Activated T-helper 1 cell treated with anti-CD3 and anti-CD28 coated beads, Interleukin-12 subunit alpha, Interleukin-12 subunit beta, Interleukin-2, Interleukin-4 antibody, amounts not matched to agents 30 ng/mL and 10 ng/mL and 1 ng/mL, durations not matched to agents 14 hours and 24 hours and 36 hours (primary cell): ENCODE data around the gene MAP3K12. TPM values are rescaled to one million over a fixed set of nuclear protein-coding genes. Genes with fewer than 3 reads are reported as not detected.
"Not testable (repeated sequence)": the region's sequence is repeated elsewhere in the genome, so short reads cannot be mapped to it uniquely, and the experiment has no call there.

Experiments
- DNase-seq: peaks from one replicate; pipeline ENCODE4 v3.0.0; 2021; ENCODE audit warnings: low spot score
- H3K27ac Mint-ChIP-seq: one replicate; pipeline ENCODE4 v1.8.0; 2021; ENCODE audit warnings: mild to moderate bottlenecking, mixed read lengths
- H3K27me3 Mint-ChIP-seq: one replicate; pipeline ENCODE4 v1.8.0; 2022; ENCODE audit warnings: mild to moderate bottlenecking, moderate library complexity, mixed read lengths; ENCODE audit not compliant: insufficient read depth
- H3K36me3 Mint-ChIP-seq: one replicate; pipeline ENCODE4 v1.8.0; 2021; ENCODE audit warnings: low read depth, mixed read lengths
- H3K4me1 Mint-ChIP-seq: one replicate; pipeline ENCODE4 v1.8.0; 2021; ENCODE audit warnings: low read depth, mixed read lengths
- H3K4me3 Mint-ChIP-seq: one replicate; pipeline ENCODE4 v1.8.0; 2021; ENCODE audit warnings: mild to moderate bottlenecking, moderate library complexity, mixed read lengths
- H3K9me3 Mint-ChIP-seq: one replicate; pipeline ENCODE4 v1.8.0; 2021; ENCODE audit warnings: mixed read lengths
- intact Hi-C: fragments of 100-400 bp; cut with micrococcal nuclease; formaldehyde crosslinking; loops from one replicate; pipeline ENCODE4 v1.15.1; 2024
- total RNA-seq: library from RNA; stranded (reverse); gene quantifications from 2 replicates; pipeline ENCODE4 v1.2.3, GENCODE V29; 2022

MAP3K12 gene
- total RNA-seq, 1 donor from 2014 or later, result 15.7 TPM

- no peaks in the 10 kb centered on the region for H3K4me1 Mint-ChIP-seq
- H3K36me3 Mint-ChIP-seq, result peaks cover 53% of the 10 kb centered on the region
- intact Hi-C loops, result no loop called here
- H3K27ac Mint-ChIP-seq, result no peak overlapping the region
- no peaks in the 10 kb centered on the region for H3K27me3 Mint-ChIP-seq
- no peak for DNase-seq
- H3K9me3 Mint-ChIP-seq, result no peaks in the 10 kb centered on the region
- H3K4me3 Mint-ChIP-seq, result no peak overlapping the region
These were observed 16.6 kb downstream of the MAP3K12 start for GRCh38 chr12:53482626-53483168.

- Mint-ChIP-seq H3K4me3 (no peak overlapping the region), H3K9me3 (no peaks in the 10 kb centered on the region), H3K27me3 (no peaks in the 10 kb centered on the region), H3K27ac (no peak overlapping the region), H3K4me1 (no peaks in the 10 kb centered on the region), H3K36me3 (peaks cover 56% of the 10 kb centered on the region)
- no peak for DNase-seq
- intact Hi-C loops, result no loop called here
These were observed 17.2 kb downstream of the MAP3K12 start for GRCh38 chr12:53481939-53482586.

GRCh38 chr12:53481458-53481857 lies 17.8 kb downstream of the MAP3K12 start:
- H3K27ac Mint-ChIP-seq, H3K4me3 Mint-ChIP-seq: not testable (repeated sequence)
- peaks cover 60% of the 10 kb centered on the region for H3K36me3 Mint-ChIP-seq

GRCh38 chr12:53480491-53481442 lies 18.5 kb downstream of the MAP3K12 start:
- Mint-ChIP-seq H3K27me3 (no peaks in the 10 kb centered on the region), H3K36me3 (peaks cover 66% of the 10 kb centered on the region), H3K9me3 (no peaks in the 10 kb centered on the region), H3K4me1 (no peaks in the 10 kb centered on the region), H3K27ac (no peak overlapping the region), H3K4me3 (no peak overlapping the region)
- intact Hi-C loops, result no loop called here
- no peak for DNase-seq

More at GRCh38 chr12:53481458-53481857, 17.8 kb downstream of the MAP3K12 start:
- H3K9me3 Mint-ChIP-seq, H3K27me3 Mint-ChIP-seq, DNase-seq, intact Hi-C loops, H3K4me1 Mint-ChIP-seq: not testable (repeated sequence)

- Mint-ChIP-seq H3K27ac (no peak overlapping the region), H3K36me3 (peaks cover 71% of the 10 kb centered on the region), H3K27me3 (no peaks in the 10 kb centered on the region), H3K4me1 (peaks cover 9% of the 10 kb centered on the region), H3K9me3 (no peaks in the 10 kb centered on the region), H3K4me3 (no peak overlapping the region)
- intact Hi-C loops, result no loop called here
- DNase-seq, result no peak
These were observed 19.9 kb downstream of the MAP3K12 start for GRCh38 chr12:53479331-53479730.

GRCh38 chr12:53478865-53479264 lies 20.4 kb downstream of the MAP3K12 start:
- H3K4me3 Mint-ChIP-seq, result no peak overlapping the region

GRCh38 chr12:53476769-53477209 lies 22.5 kb downstream of the MAP3K12 start:
- peaks cover 70% of the 10 kb centered on the region for H3K36me3 Mint-ChIP-seq
- no peak for DNase-seq
- H3K4me3 Mint-ChIP-seq, result no peak overlapping the region
- H3K27ac Mint-ChIP-seq, result peak overlapping the region; percentile 42
- no peaks in the 10 kb centered on the region for H3K27me3 Mint-ChIP-seq
- peaks cover 23% of the 10 kb centered on the region for H3K4me1 Mint-ChIP-seq
- H3K9me3 Mint-ChIP-seq, result no peaks in the 10 kb centered on the region
- intact Hi-C loops, result loop anchor here (2.0 kb wide), 2 partner anchors 16 to 32 kb away; no protein-coding TSS in a partner anchor

More at GRCh38 chr12:53478865-53479264, 20.4 kb downstream of the MAP3K12 start:
- no peaks in the 10 kb centered on the region for H3K9me3 Mint-ChIP-seq
- H3K27ac Mint-ChIP-seq, result no peak overlapping the region
- no peak for DNase-seq
- peaks cover 72% of the 10 kb centered on the region for H3K36me3 Mint-ChIP-seq
- H3K27me3 Mint-ChIP-seq, result no peaks in the 10 kb centered on the region
- intact Hi-C loops, result no loop called here
- H3K4me1 Mint-ChIP-seq, result peaks cover 14% of the 10 kb centered on the region

- peaks cover 75% of the 10 kb centered on the region for H3K36me3 Mint-ChIP-seq
- H3K9me3 Mint-ChIP-seq, result no peaks in the 10 kb centered on the region
- no peaks in the 10 kb centered on the region for H3K27me3 Mint-ChIP-seq
- H3K27ac Mint-ChIP-seq, result peak overlapping the region; percentile 84
- H3K4me1 Mint-ChIP-seq, result peaks cover 32% of the 10 kb centered on the region
- intact Hi-C loops, result no loop called here
- no peak for DNase-seq
- peak overlapping the region; percentile 29 for H3K4me3 Mint-ChIP-seq
These were observed 24.4 kb downstream of the MAP3K12 start for GRCh38 chr12:53474819-53475218.

GRCh38 chr12:53474077-53474476 lies 25.2 kb downstream of the MAP3K12 start:
- Mint-ChIP-seq H3K9me3 (no peaks in the 10 kb centered on the region), H3K36me3 (peaks cover 67% of the 10 kb centered on the region), H3K4me3 (peak overlapping the region; percentile 39), H3K27me3 (no peaks in the 10 kb centered on the region), H3K4me1 (peaks cover 32% of the 10 kb centered on the region), H3K27ac (peak overlapping the region; percentile 74)
- no peak for DNase-seq
- intact Hi-C loops, result no loop called here

- Mint-ChIP-seq H3K27me3 (no peaks in the 10 kb centered on the region), H3K9me3 (no peaks in the 10 kb centered on the region), H3K4me1 (peaks cover 32% of the 10 kb centered on the region), H3K4me3 (no peak overlapping the region), H3K27ac (no peak overlapping the region), H3K36me3 (peaks cover 68% of the 10 kb centered on the region)
- DNase-seq, result no peak
- intact Hi-C loops, result loop anchor here (2.0 kb wide), 1 partner anchor 19 kb away; the partner anchor contains the start of gene PCBP2
These were observed 27.1 kb downstream of the MAP3K12 start for GRCh38 chr12:53472056-53472582.

GRCh38 chr12:53468282-53468681 lies 31.0 kb downstream of the MAP3K12 start:
- H3K9me3 Mint-ChIP-seq, result no peaks in the 10 kb centered on the region
- H3K4me3 Mint-ChIP-seq, result no peak overlapping the region
- H3K36me3 Mint-ChIP-seq, result peaks cover 69% of the 10 kb centered on the region
- H3K27ac Mint-ChIP-seq, result no peak overlapping the region
- no peak for DNase-seq
- no peaks in the 10 kb centered on the region for H3K27me3 Mint-ChIP-seq
- intact Hi-C loops, result no loop called here
- H3K4me1 Mint-ChIP-seq, result peaks cover 38% of the 10 kb centered on the region

GRCh38 chr12:53467880-53468279 lies 31.4 kb downstream of the MAP3K12 start:
- Mint-ChIP-seq H3K9me3 (no peaks in the 10 kb centered on the region), H3K4me1 (peaks cover 38% of the 10 kb centered on the region), H3K27ac (no peak overlapping the region), H3K4me3 (no peak overlapping the region), H3K36me3 (peaks cover 72% of the 10 kb centered on the region), H3K27me3 (no peaks in the 10 kb centered on the region)
- DNase-seq, result no peak
- intact Hi-C loops, result no loop called here
